SK-N-SH (cell line): Measurements from ENCODE around the gene RMC1. TPM values are rescaled to one million over a fixed set of nuclear protein-coding genes. Genes with fewer than 3 reads are reported as not detected.

Experiments
- CTCF ChIA-PET: fragments of 300-600, 350-600 bp; formaldehyde crosslinking; extraction: SDS; loops from one replicate; lab custom pipeline; 2021; lab: Yijun Ruan, JAX
- POLR2A ChIA-PET: fragments of 350-600 bp; sonication (Branson Sonifier 250); formaldehyde crosslinking; extraction: SDS; loops from one replicate; lab custom pipeline; 2020; ENCODE audit warnings: antibody characterized with exemption, inconsistent platforms; lab: Yijun Ruan, JAX
- DNase-seq: peaks from one replicate; pipeline ENCODE4 v3.0.0; 2012
- H2AFZ ChIP-seq: fragments of 200-600 bp; sonication (generic); 2 replicates; pipeline ENCODE4 v1.8.1; 2016; ENCODE audit warnings: antibody characterized with exemption, mild to moderate bottlenecking, low read depth
- H3F3A ChIP-seq: fragments of 200-600 bp; sonication (generic); replicated peaks from 2 replicates; pipeline ENCODE3; 2016; ENCODE audit warnings: antibody characterized with exemption, mild to moderate bottlenecking; ENCODE audit not compliant: insufficient read depth
- H3K27ac ChIP-seq, 2 experiments: fragments of 200-500 bp in 1 of 2; fragments of 200-600 bp in 1 of 2; sonication (Bioruptor generic) in 1 of 2; sonication (generic), shearing (Covaris generic) in 1 of 2; 2 replicates each; pipeline versions ENCODE4 v1.5.1 to v1.6.1; 2014 to 2016; ENCODE audit warnings: low read depth in 2 of 2, inconsistent platforms in 1 of 2, low read length in 1 of 2, mild to moderate bottlenecking in 1 of 2, mixed read lengths in 1 of 2
- H3K27me3 ChIP-seq: fragments of 200-600 bp; sonication (generic), shearing (Covaris generic); 2 replicates; pipeline ENCODE4 v1.6.1; 2016; ENCODE audit warnings: mixed run types; ENCODE audit not compliant: insufficient read depth
- H3K36me3 ChIP-seq, 2 experiments: fragments of 200-500 bp in 1 of 2; fragments of 200-600 bp in 1 of 2; sonication (Bioruptor generic) in 1 of 2; sonication (generic) in 1 of 2; replicated peaks in 1 of 2; 2 replicates each; pipeline versions ENCODE3 to v1.5.1; 2014 to 2016; ENCODE audit warnings: low read length in 1 of 2, mild to moderate bottlenecking in 1 of 2; ENCODE audit not compliant: insufficient read depth in 2 of 2, control insufficient read depth in 1 of 2
- H3K4me1 ChIP-seq, 2 experiments: fragments of 200-500 bp in 1 of 2; fragments of 200-600 bp in 1 of 2; sonication (Bioruptor generic) in 1 of 2; sonication (generic), shearing (Covaris generic) in 1 of 2; 2 replicates each; pipeline versions ENCODE4 v1.5.1 to v1.6.1; 2014 to 2016; ENCODE audit warnings: low read depth in 1 of 2, low read length in 1 of 2, mixed run types in 1 of 2; ENCODE audit not compliant: insufficient read depth in 2 of 2, control insufficient read depth in 1 of 2
- H3K4me2 ChIP-seq: fragments of 200-600 bp; sonication (generic), shearing (Covaris generic); 2 replicates; pipeline ENCODE4 v1.6.1; 2017; ENCODE audit warnings: mixed run types
- H3K4me3 ChIP-seq, 2 experiments: fragments of 200-500 bp in 1 of 2; fragments of 200-600 bp in 1 of 2; sonication (Bioruptor generic) in 1 of 2; sonication (generic), shearing (Covaris generic) in 1 of 2; 2 replicates each; pipeline versions ENCODE4 v1.5.1 to v1.8.1; 2014 to 2016; ENCODE audit warnings: low read depth in 2 of 2, inconsistent platforms in 1 of 2, low read length in 1 of 2, mild to moderate bottlenecking in 1 of 2, mixed read lengths in 1 of 2, moderate library complexity in 1 of 2
- H3K79me2 ChIP-seq: fragments of 200-600 bp; sonication (generic); 2 replicates; pipeline ENCODE4 v1.8.1; 2017; ENCODE audit warnings: mild to moderate bottlenecking; ENCODE audit not compliant: insufficient read depth
- H3K9ac ChIP-seq: fragments of 200-600 bp; sonication (generic); 2 replicates; pipeline ENCODE4 v1.6.1; 2017; ENCODE audit warnings: mixed run types
- H3K9me2 ChIP-seq: fragments of 200-600 bp; sonication (generic); 2 replicates; pipeline ENCODE4 v1.6.1; 2017; ENCODE audit warnings: mixed run types
- H3K9me3 ChIP-seq: fragments of 200-600 bp; sonication (generic); 2 replicates; pipeline ENCODE4 v1.6.1; 2017; ENCODE audit warnings: mixed run types, mild to moderate bottlenecking, moderate library complexity
- H4K20me1 ChIP-seq: fragments of 200-600 bp; sonication (generic); 2 replicates; pipeline ENCODE4 v1.6.1; 2017; ENCODE audit warnings: mild to moderate bottlenecking, mixed run types; ENCODE audit not compliant: insufficient read depth
- EP300 ChIP-seq, 2 experiments: IDR thresholded peaks; 2 replicates each; pipeline versions ENCODE4 v1.4.0 to v1.6.1; 2012; ENCODE audit warnings: borderline replicate concordance in 1 of 2, low read depth in 1 of 2, low read length in 1 of 2
- FOSL2 ChIP-seq: IDR thresholded peaks from 2 replicates; pipeline ENCODE4 v1.4.0; 2012; ENCODE audit warnings: low read depth, mild to moderate bottlenecking, moderate library complexity, borderline replicate concordance
- FOXJ3 ChIP-seq: sonication (generic); formaldehyde crosslinking; IDR thresholded peaks from 2 replicates; pipeline ENCODE4 v1.5.1; 2020; ENCODE audit warnings: mild to moderate bottlenecking, missing genetic modification reagents
- FOXM1 ChIP-seq: IDR thresholded peaks from 2 replicates; pipeline ENCODE4 v1.4.0; 2012; ENCODE audit warnings: low read depth, mild to moderate bottlenecking
- JUND ChIP-seq: IDR thresholded peaks from 2 replicates; pipeline ENCODE4 v1.4.0; 2012
- MEF2A ChIP-seq: IDR thresholded peaks from 2 replicates; pipeline ENCODE4 v1.4.0; 2012; ENCODE audit warnings: low read depth, borderline replicate concordance
- MXI1 ChIP-seq: IDR thresholded peaks from 2 replicates; pipeline ENCODE4 v1.6.1; 2012; ENCODE audit warnings: mild to moderate bottlenecking, low read depth, low read length, improper control_type of control experiment
- NRF1 ChIP-seq: IDR thresholded peaks from 2 replicates; pipeline ENCODE4 v1.6.1; 2012; ENCODE audit warnings: low read depth, mild to moderate bottlenecking, low read length
- RAD21 ChIP-seq: IDR thresholded peaks from 2 replicates; pipeline ENCODE4 v1.6.1; 2012; ENCODE audit warnings: mild to moderate bottlenecking, low read length
- RCOR1 ChIP-seq: fragments of 150-350 bp; IDR thresholded peaks from 2 replicates; pipeline ENCODE4 v1.6.1; 2017; ENCODE audit warnings: antibody characterized with exemption, low read length
- RXRA ChIP-seq: IDR thresholded peaks from 2 replicates; pipeline ENCODE4 v1.4.0; 2012; ENCODE audit warnings: low read depth, mild to moderate bottlenecking, borderline replicate concordance
- SIN3A ChIP-seq: IDR thresholded peaks from 2 replicates; pipeline ENCODE4 v1.6.1; 2012; ENCODE audit warnings: low read depth, mild to moderate bottlenecking, low read length, moderate library complexity, borderline replicate concordance
- SMC3 ChIP-seq: IDR thresholded peaks from 2 replicates; pipeline ENCODE4 v1.6.1; 2012; ENCODE audit warnings: low read depth, low read length, improper control_type of control experiment
- TCF12 ChIP-seq: IDR thresholded peaks from 2 replicates; pipeline ENCODE4 v1.4.0; 2012
- TEAD4 ChIP-seq: IDR thresholded peaks from 2 replicates; pipeline ENCODE4 v1.4.0; 2012; ENCODE audit warnings: mild to moderate bottlenecking, borderline replicate concordance; ENCODE audit not compliant: insufficient read depth
- WGBS: methylation state at CpG from one replicate; pipeline ENCODE4 v1.1.6; 2017; ENCODE audit warnings: low lambda C conversion rate; 5-methylcytosine and 5-hydroxymethylcytosine counted together
- polyA plus RNA-seq, 3 experiments: library from polyadenylated mRNA; depleted of rRNA; stranded (reverse); fragments of >200 nt; gene quantifications; 2 replicates each; pipeline ENCODE4 v1.2.3, GENCODE V29; 2012
- TF ChIP-seq, protein P1 (sequence below): IDR thresholded peaks from 2 replicates; pipeline ENCODE4 v1.6.1; 2012; ENCODE audit warnings: mild to moderate bottlenecking, low read depth, low read length, moderate library complexity

The RMC1 gene
- polyA plus RNA-seq, 1 of the 3 experiments (the other 2 are of a cell fraction), result 26.4 TPM

DNA sequence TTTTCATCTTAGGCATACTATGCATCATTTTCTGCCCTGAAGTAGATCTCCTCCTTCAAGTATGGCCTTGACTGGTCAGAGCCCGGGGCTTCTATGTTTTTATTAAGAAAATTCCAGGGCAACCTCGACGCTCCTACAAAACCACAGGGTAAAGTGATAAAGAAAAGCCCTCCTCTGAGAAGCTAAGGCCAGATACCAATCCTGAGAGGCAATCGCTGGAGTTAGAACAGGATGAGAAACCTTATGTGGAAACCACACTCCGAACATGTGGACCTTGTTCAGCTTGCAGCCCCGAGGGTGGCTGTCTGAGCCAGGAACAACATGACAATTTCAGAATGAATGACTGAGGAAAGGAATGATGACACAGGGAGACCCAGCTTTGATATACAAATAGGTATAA lies 35.6 kb downstream of the RMC1 start:
- Histone ChIP-seq H4K20me1 (no peaks in the 10 kb centered on the region), H2AFZ (no peak overlapping the region), H3K9ac (no peak overlapping the region), H3K4me2 (no peak overlapping the region), H3K9me2 (no peaks in the 10 kb centered on the region), H3K4me3 (no peak overlapping the region), H3K27ac (no peak overlapping the region), H3F3A (no peaks in the 10 kb centered on the region), H3K36me3 (peaks cover 58 to 89% of the 10 kb centered on the region in 2 experiments), H3K27me3 (no peaks in the 10 kb centered on the region), H3K79me2 (no peaks in the 10 kb centered on the region), H3K4me1 (no peaks in the 10 kb centered on the region; a peak in 1 of 4 replicates), H3K9me3 (no peaks in the 10 kb centered on the region)
- no peak for DNase-seq
- TF ChIP-seq, protein P1, sequence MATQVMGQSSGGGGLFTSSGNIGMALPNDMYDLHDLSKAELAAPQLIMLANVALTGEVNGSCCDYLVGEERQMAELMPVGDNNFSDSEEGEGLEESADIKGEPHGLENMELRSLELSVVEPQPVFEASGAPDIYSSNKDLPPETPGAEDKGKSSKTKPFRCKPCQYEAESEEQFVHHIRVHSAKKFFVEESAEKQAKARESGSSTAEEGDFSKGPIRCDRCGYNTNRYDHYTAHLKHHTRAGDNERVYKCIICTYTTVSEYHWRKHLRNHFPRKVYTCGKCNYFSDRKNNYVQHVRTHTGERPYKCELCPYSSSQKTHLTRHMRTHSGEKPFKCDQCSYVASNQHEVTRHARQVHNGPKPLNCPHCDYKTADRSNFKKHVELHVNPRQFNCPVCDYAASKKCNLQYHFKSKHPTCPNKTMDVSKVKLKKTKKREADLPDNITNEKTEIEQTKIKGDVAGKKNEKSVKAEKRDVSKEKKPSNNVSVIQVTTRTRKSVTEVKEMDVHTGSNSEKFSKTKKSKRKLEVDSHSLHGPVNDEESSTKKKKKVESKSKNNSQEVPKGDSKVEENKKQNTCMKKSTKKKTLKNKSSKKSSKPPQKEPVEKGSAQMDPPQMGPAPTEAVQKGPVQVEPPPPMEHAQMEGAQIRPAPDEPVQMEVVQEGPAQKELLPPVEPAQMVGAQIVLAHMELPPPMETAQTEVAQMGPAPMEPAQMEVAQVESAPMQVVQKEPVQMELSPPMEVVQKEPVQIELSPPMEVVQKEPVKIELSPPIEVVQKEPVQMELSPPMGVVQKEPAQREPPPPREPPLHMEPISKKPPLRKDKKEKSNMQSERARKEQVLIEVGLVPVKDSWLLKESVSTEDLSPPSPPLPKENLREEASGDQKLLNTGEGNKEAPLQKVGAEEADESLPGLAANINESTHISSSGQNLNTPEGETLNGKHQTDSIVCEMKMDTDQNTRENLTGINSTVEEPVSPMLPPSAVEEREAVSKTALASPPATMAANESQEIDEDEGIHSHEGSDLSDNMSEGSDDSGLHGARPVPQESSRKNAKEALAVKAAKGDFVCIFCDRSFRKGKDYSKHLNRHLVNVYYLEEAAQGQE, result no peak
- TF ChIP-seq TCF12 (no peak), FOSL2 (no peak), RXRA (no peak), MXI1 (no peak)
- 90% methylated on average over 6 of the region's 6 CpGs for WGBS
- POLR2A ChIA-PET, result no interaction called here
- CTCF ChIA-PET, result interaction anchor here (3.8 kb wide), 1 partner anchor 164 kb away, joined by 11 read pairs; no protein-coding TSS in a partner anchor

DNA sequence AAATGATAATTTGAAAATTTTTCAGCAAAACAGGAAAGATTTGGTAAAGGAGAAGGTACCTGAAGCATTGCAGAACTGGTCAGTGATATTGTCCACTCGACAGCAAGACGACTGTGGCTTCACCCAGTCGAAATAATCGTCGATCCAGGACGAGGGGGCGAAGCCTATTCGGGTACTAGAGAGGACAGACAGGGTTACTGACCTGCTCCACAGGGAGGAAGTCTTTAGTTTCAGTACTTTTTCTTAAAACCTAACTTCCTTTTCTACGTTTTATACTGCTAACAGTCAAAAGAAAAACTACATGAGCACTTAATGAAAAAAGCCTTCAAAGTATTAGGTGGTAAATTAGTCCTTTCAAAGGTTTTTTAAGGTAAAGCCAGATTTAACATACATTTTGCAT lies 36.0 kb downstream of the RMC1 start:
- H3K9ac ChIP-seq, result no peak overlapping the region
- no peaks in the 10 kb centered on the region for H3F3A ChIP-seq
- H3K4me3 ChIP-seq, result no peak overlapping the region
- H3K36me3 ChIP-seq, result peaks cover 61 to 89% of the 10 kb centered on the region in 2 experiments
- WGBS, result 93% methylated on average over 9 of the region's 9 CpGs
- CTCF ChIA-PET, result interaction anchor here (0.7 to 3.8 kb wide), 2 partner anchors 73 to 163 kb away, joined by 3 to 11 read pairs; no protein-coding TSS in a partner anchor
- TF ChIP-seq MEF2A (no peak), RCOR1 (no peak), TEAD4 (no peak), TCF12 (no peak), SIN3A (no peak), NRF1 (no peak), FOXM1 (no peak), RAD21 (no peak), JUND (no peak), SMC3 (no peak), FOXJ3 (CRISPR knock-in tag) (no peak), FOSL2 (no peak), EP300 (IDR thresholded peaks at IDR 0.05; ENCODE audit: borderline replicate concordance in 1 of 2, low read depth in 1 of 2, low read length in 1 of 2) (no peak)
- TF ChIP-seq, all 33 proteins: peak for 0
- no peak for DNase-seq
- H3K4me1 ChIP-seq, result no peaks in the 10 kb centered on the region; a peak in 1 of 4 replicates
- no peaks in the 10 kb centered on the region for H3K9me2 ChIP-seq
- no peaks in the 10 kb centered on the region for H3K9me3 ChIP-seq
- H3K4me2 ChIP-seq, result no peak overlapping the region
- no peaks in the 10 kb centered on the region for H3K79me2 ChIP-seq
- H3K27ac ChIP-seq, result no peak overlapping the region
- POLR2A ChIA-PET, result no interaction called here
- no peak overlapping the region for H2AFZ ChIP-seq
- no peaks in the 10 kb centered on the region for H4K20me1 ChIP-seq
- H3K27me3 ChIP-seq, result no peaks in the 10 kb centered on the region
